Naive thymus-derived CD4-positive, alpha-beta T cell (primary cell): ENCODE results near the gene EME1. TPM values are rescaled to one million over a fixed set of nuclear protein-coding genes. Genes with fewer than 3 reads are reported as not detected.

Experiments
- ATAC-seq: fragments of 150-1000 bp; cut with Tn5 transposase; 2 replicates; pipeline ENCODE4 v1.10.0; 2021; ENCODE audit warnings: mild to moderate bottlenecking, moderate library complexity
- CTCF ChIA-PET: fragments of 350-600 bp; sonication (Branson Sonifier 250); formaldehyde crosslinking; loops from one replicate; lab custom pipeline; 2021; ENCODE audit warnings: antibody characterized with exemption; lab: Charles Lee
- POLR2A ChIA-PET: fragments of 350-600 bp; sonication (Branson Sonifier 250); formaldehyde crosslinking; loops from one replicate; lab custom pipeline; 2021; ENCODE audit warnings: antibody characterized with exemption, inconsistent platforms; lab: Charles Lee
- DNase-seq, 9 donors: peaks; one replicate each; pipeline versions ENCODE4 v3.0.0 to v3.0.0-alpha.2; 2020 to 2022; ENCODE audit warnings: mixed read lengths in 1 of 9
- H3K27ac ChIP-seq: one replicate; pipeline ENCODE4 v1.7.0; 2013; ENCODE audit warnings: mild to moderate bottlenecking, low read depth, low read length, moderate library complexity
- H3K27me3 ChIP-seq, 2 donors: one replicate each; pipeline ENCODE4 v1.7.0; 2013; ENCODE audit warnings: low read length in 2 of 2, mild to moderate bottlenecking in 2 of 2, moderate library complexity in 2 of 2; ENCODE audit not compliant: control insufficient read depth in 2 of 2, insufficient read depth in 2 of 2
- H3K36me3 ChIP-seq, 3 experiments: 1 replicate in 2 of 3; 2 replicates in 1 of 3; pipeline ENCODE4 v1.7.0; 2013; ENCODE audit warnings: low read length in 3 of 3, mild to moderate bottlenecking in 3 of 3, moderate library complexity in 1 of 3; ENCODE audit not compliant: insufficient read depth in 3 of 3, control insufficient read depth in 2 of 3
- H3K4me1 ChIP-seq, 2 donors: one replicate each; pipeline ENCODE4 v1.7.0; 2013; ENCODE audit warnings: low read length in 2 of 2, mild to moderate bottlenecking in 2 of 2, moderate library complexity in 1 of 2; ENCODE audit not compliant: control insufficient read depth in 2 of 2, insufficient read depth in 2 of 2
- H3K4me3 ChIP-seq: 2 replicates; pipeline ENCODE4 v1.7.0; 2013; ENCODE audit warnings: mild to moderate bottlenecking, low read length
- H3K9me3 ChIP-seq, 3 experiments: 1 replicate in 2 of 3; 2 replicates in 1 of 3; pipeline ENCODE4 v1.7.0; 2013; ENCODE audit warnings: low read length in 3 of 3; ENCODE audit not compliant: control insufficient read depth in 2 of 3
- H3K27ac Mint-ChIP-seq, 9 donors: one replicate each; pipeline ENCODE4 v1.8.0; 2020 to 2022; ENCODE audit warnings: mixed read lengths in 9 of 9, mild to moderate bottlenecking in 8 of 9, moderate library complexity in 5 of 9, inconsistent platforms in 2 of 9
- H3K27me3 Mint-ChIP-seq, 5 donors: one replicate each; pipeline ENCODE4 v1.8.0; 2021 to 2022; ENCODE audit warnings: mixed read lengths in 5 of 5, mild to moderate bottlenecking in 1 of 5
- H3K36me3 Mint-ChIP-seq, 5 donors: one replicate each; pipeline ENCODE4 v1.8.0; 2020 to 2022; ENCODE audit warnings: mixed read lengths in 5 of 5, mild to moderate bottlenecking in 3 of 5, inconsistent platforms in 1 of 5
- H3K4me1 Mint-ChIP-seq, 7 donors: one replicate each; pipeline ENCODE4 v1.8.0; 2020 to 2022; ENCODE audit warnings: mixed read lengths in 7 of 7, mild to moderate bottlenecking in 3 of 7, inconsistent platforms in 1 of 7
- H3K4me3 Mint-ChIP-seq, 10 donors: one replicate each; pipeline ENCODE4 v1.8.0; 2020 to 2022; ENCODE audit warnings: mild to moderate bottlenecking in 10 of 10, mixed read lengths in 10 of 10, moderate library complexity in 6 of 10, inconsistent platforms in 2 of 10
- H3K9me3 Mint-ChIP-seq, 11 donors: one replicate each; pipeline ENCODE4 v1.8.0; 2020 to 2022; ENCODE audit warnings: mixed read lengths in 11 of 11, mild to moderate bottlenecking in 4 of 11, inconsistent platforms in 1 of 11, moderate library complexity in 1 of 11
- intact Hi-C, 2 donors: fragments of 100-400 bp; cut with micrococcal nuclease; formaldehyde crosslinking; loops; one replicate each; pipeline ENCODE4 v1.15.1; 2023
- polyA plus RNA-seq, 2 donors: library from polyadenylated mRNA; unstranded; fragments of 300-500 nt; fragmentation: Illumina TruSeq; gene quantifications; one replicate each; pipeline ENCODE4 v1.2.3, GENCODE V29; 2021
- total RNA-seq, 6 experiments: library from RNA in 5 of 6; stranded (reverse) in 5 of 6; gene quantifications; 1 replicate in 5 of 6; 2 replicates in 1 of 6; pipeline ENCODE4 v1.2.3 and lab custom pipeline; 2021 to 2026

EME1 gene
- total RNA-seq (10 to 100 TPM in 1 of 5 experiments, 1 to 10 TPM in 3, under 1 TPM in 1; 0.61 to 17.5 (median 2.2) TPM), polyA plus RNA-seq (not detected), total RNA-seq (lab: John Stamatoyannopoulos, UW) (0.54 reads per million)

- peak within 1 kb of the TSS; percentile 99 for H3K4me3 ChIP-seq
- intact Hi-C loops, result loop anchor here (1.0 to 5.0 kb wide), 8 partner anchors 11 to 335 kb away; partner anchors contain the start of genes LRRC59 (in 2 of the 2), XYLT2 (in 2 of the 2), ACSF2 (in 1 of the 2) and ANKRD40 (in 1 of the 2)
Measured at GRCh38 chr17:50372758-50373556, at the start of gene EME1, which contains the start of gene MRPL27. Gene EME1, plus strand, starts transcription at chr17:50373229. Its CDS starts 1,980 bp downstream, at chr17:50375209. Gene MRPL27, minus strand, starts transcription at chr17:50373184. Its CDS starts 14 bp downstream, at chr17:50373170.

GRCh38 chr17:50325906-50326305, 47.1 kb upstream of the EME1 start:
- intact Hi-C loops, result no loop called here
- no peak overlapping the region for H3K27ac ChIP-seq
- DNase-seq (no peak), ATAC-seq (no peak)
- Mint-ChIP-seq H3K27me3 (peaks cover 0 to 10% (median 4%) of the 10 kb centered on the region in 5 donors), H3K27ac (no peak overlapping the region), H3K36me3 (no peaks in the 10 kb centered on the region), H3K9me3 (no peaks in the 10 kb centered on the region), H3K4me1 (peaks cover 0 to 2% (median 0%) of the 10 kb centered on the region in 7 donors), H3K4me3 (no peak overlapping the region)
- H3K27me3 ChIP-seq, result no peaks in the 10 kb centered on the region
- H3K4me3 ChIP-seq, result no peak overlapping the region
- ChIA-PET CTCF (no interaction called here), POLR2A (no interaction called here)
- no peaks in the 10 kb centered on the region for H3K4me1 ChIP-seq
- no peaks in the 10 kb centered on the region for H3K36me3 ChIP-seq
- no peaks in the 10 kb centered on the region for H3K9me3 ChIP-seq

More at GRCh38 chr17:50372758-50373556, at the start of gene EME1, which contains the start of gene MRPL27:
- Mint-ChIP-seq H3K9me3 (peaks cover 0 to 4% (median 0%) of the 10 kb centered on the region in 11 donors), H3K27me3 (no peaks in the 10 kb centered on the region), H3K27ac (peak within 1 kb of the TSS; percentile 97 to 100 (median 99)), H3K4me3 (peak within 1 kb of the TSS; percentile 92 to 100 (median 98)), H3K4me1 (peaks cover 18 to 41% (median 31%) of the 10 kb centered on the region in 7 donors), H3K36me3 (peaks cover 5 to 24% (median 17%) of the 10 kb centered on the region in 5 donors)
- H3K36me3 ChIP-seq, result peaks cover 3 to 30% (median 7%) of the 10 kb centered on the region in 3 experiments
- H3K9me3 ChIP-seq, result no peaks in the 10 kb centered on the region
- H3K27me3 ChIP-seq, result no peaks in the 10 kb centered on the region
- peak; percentile 94 for ATAC-seq
- DNase-seq, result peak; percentile 81 to 95 (median 92)
- POLR2A ChIA-PET, result interaction anchor here (0.5 to 2.5 kb wide), 10 partner anchors 8 to 79 kb away, joined by 3 to 15 read pairs (median 6); partner anchors contain the start of genes LRRC59 and XYLT2
- CTCF ChIA-PET, result interaction anchor here (1.2 to 2.0 kb wide), 2 partner anchors 11 to 24 kb away, joined by 6 to 12 read pairs; partner anchors contain the start of gene LRRC59
- H3K4me1 ChIP-seq, result peaks cover 9 to 13% of the 10 kb centered on the region in 2 donors
- peak within 1 kb of the TSS; percentile 99 for H3K27ac ChIP-seq

- H3K27ac Mint-ChIP-seq, result no peak overlapping the region
- H3K9me3 Mint-ChIP-seq, result no peaks in the 10 kb centered on the region
- Histone ChIP-seq H3K36me3 (no peaks in the 10 kb centered on the region), H3K4me1 (no peaks in the 10 kb centered on the region), H3K4me3 (no peak overlapping the region), H3K9me3 (no peaks in the 10 kb centered on the region), H3K27ac (no peak overlapping the region), H3K27me3 (no peaks in the 10 kb centered on the region)
- intact Hi-C loops, result no loop called here
- DNase-seq (no peak), ATAC-seq (no peak)
- no peaks in the 10 kb centered on the region for H3K36me3 Mint-ChIP-seq
- H3K27me3 Mint-ChIP-seq, result peaks cover 0 to 10% (median 4%) of the 10 kb centered on the region in 5 donors
- POLR2A ChIA-PET, result no interaction called here
- peaks cover 0 to 2% (median 0%) of the 10 kb centered on the region in 7 donors for H3K4me1 Mint-ChIP-seq
- H3K4me3 Mint-ChIP-seq, result no peak overlapping the region
- CTCF ChIA-PET, result interaction anchor here (0.7 kb wide), 1 partner anchor 528 kb away, joined by 5 read pairs; no protein-coding TSS in a partner anchor
Measured at GRCh38 chr17:50326831-50327364, 46.1 kb upstream of the EME1 start.

GRCh38 chr17:50328363-50329325, 44.4 kb upstream of the EME1 start:
- CTCF ChIA-PET, result no interaction called here
- H3K27me3 Mint-ChIP-seq, result peaks cover 0 to 10% (median 5%) of the 10 kb centered on the region in 5 donors
- no peaks in the 10 kb centered on the region for H3K4me1 ChIP-seq
- H3K27ac Mint-ChIP-seq, result no peak overlapping the region
- H3K9me3 ChIP-seq, result no peaks in the 10 kb centered on the region
- no peak for ATAC-seq
- no peak overlapping the region for H3K4me3 Mint-ChIP-seq
- POLR2A ChIA-PET, result interaction anchor here (1.1 to 1.2 kb wide), 2 partner anchors 11 to 15 kb away, joined by 3 to 5 read pairs; no protein-coding TSS in a partner anchor
- no peak overlapping the region for H3K27ac ChIP-seq
- peaks cover 3 to 6% (median 4%) of the 10 kb centered on the region in 7 donors for H3K4me1 Mint-ChIP-seq
- H3K4me3 ChIP-seq, result no peak overlapping the region
- H3K36me3 ChIP-seq, result no peaks in the 10 kb centered on the region
- DNase-seq, result no peak
- intact Hi-C loops, result no loop called here
- H3K9me3 Mint-ChIP-seq, result no peaks in the 10 kb centered on the region
- H3K36me3 Mint-ChIP-seq, result no peaks in the 10 kb centered on the region
- no peaks in the 10 kb centered on the region for H3K27me3 ChIP-seq

- ChIA-PET POLR2A (no interaction called here), CTCF (interaction anchor here (0.6 kb wide), 1 partner anchor 129 kb away, joined by 3 read pairs; no protein-coding TSS in a partner anchor)
- Mint-ChIP-seq H3K4me1 (peaks cover 8 to 12% (median 10%) of the 10 kb centered on the region in 7 donors), H3K4me3 (no peak overlapping the region), H3K27me3 (peaks cover 0 to 10% (median 5%) of the 10 kb centered on the region in 5 donors), H3K36me3 (peaks cover 0 to 1% (median 0%) of the 10 kb centered on the region in 5 donors), H3K27ac (no peak overlapping the region), H3K9me3 (no peaks in the 10 kb centered on the region)
- Histone ChIP-seq H3K36me3 (no peaks in the 10 kb centered on the region), H3K27me3 (no peaks in the 10 kb centered on the region), H3K4me1 (no peaks in the 10 kb centered on the region), H3K27ac (no peak overlapping the region), H3K9me3 (no peaks in the 10 kb centered on the region), H3K4me3 (no peak overlapping the region)
- intact Hi-C loops, result no loop called here
- ATAC-seq (no peak), DNase-seq (no peak)
Measured at GRCh38 chr17:50329716-50330115, 43.3 kb upstream of the EME1 start.
